ENCODE measurements around the gene TBC1D8.

DNA sequence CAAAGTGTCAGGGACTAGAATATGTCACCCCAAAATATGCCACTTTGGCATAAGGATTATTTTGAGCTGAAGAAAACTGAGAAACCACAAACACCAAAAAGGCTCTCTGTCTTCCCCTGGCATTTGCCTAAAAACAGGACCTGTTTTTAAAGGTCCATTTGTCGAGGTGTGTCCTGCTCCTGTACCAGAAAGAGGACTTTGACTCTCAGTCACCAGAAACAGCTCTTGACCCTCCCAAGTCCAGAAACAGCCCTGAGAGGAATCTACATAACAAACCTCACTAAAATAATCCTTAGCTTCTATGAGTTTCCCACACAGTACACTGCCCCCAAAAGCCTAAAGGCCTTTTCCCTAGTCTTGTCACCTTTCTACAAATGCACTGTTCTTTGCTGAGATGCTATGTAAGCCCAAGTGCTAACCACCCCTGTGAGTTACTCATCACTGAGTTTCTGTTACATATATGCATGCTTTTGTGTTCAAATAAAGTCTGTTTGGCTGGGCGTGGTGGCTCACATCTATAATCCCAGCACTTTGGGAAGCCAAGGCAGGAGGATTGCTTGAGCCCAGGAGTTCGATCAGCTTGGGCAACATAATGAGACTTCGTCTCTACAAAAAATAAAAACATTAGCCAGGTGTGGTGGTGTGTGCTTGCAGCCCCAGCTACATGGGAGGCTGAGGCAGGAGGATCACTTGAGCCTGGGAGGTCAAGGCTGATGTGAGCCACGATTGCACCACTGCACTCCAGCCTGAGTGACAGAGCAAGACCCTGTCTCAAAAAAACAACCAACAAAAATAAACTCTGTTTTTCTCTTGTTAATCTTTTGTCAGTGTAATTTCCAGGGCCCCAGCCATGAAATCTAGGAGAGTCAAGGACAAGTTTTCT is 93.9 kb downstream of the TBC1D8 start:
- TF ChIP-seq RARB (CRISPR knock-in tag; IDR thresholded peaks at IDR 0.05) (no peak), OSR1 (CRISPR knock-in tag; IDR thresholded peaks at IDR 0.05) (no peak), PPARA (CRISPR knock-in tag; IDR thresholded peaks at IDR 0.05; ENCODE audit: borderline replicate concordance) (no peak), ZFP3 (CRISPR knock-in tag; IDR thresholded peaks at IDR 0.05) (no peak), ZNF565 (CRISPR knock-in tag; conservative IDR thresholded peaks at IDR 0.05; ENCODE audit: low read depth) (no peak), TCF4 (CRISPR knock-in tag; IDR thresholded peaks at IDR 0.05; ENCODE audit: borderline replicate concordance) (no peak), ARNTL (CRISPR knock-in tag; IDR thresholded peaks at IDR 0.05; ENCODE audit: borderline replicate concordance, low read depth) (no peak)
- TF ChIP-seq, protein P1, sequence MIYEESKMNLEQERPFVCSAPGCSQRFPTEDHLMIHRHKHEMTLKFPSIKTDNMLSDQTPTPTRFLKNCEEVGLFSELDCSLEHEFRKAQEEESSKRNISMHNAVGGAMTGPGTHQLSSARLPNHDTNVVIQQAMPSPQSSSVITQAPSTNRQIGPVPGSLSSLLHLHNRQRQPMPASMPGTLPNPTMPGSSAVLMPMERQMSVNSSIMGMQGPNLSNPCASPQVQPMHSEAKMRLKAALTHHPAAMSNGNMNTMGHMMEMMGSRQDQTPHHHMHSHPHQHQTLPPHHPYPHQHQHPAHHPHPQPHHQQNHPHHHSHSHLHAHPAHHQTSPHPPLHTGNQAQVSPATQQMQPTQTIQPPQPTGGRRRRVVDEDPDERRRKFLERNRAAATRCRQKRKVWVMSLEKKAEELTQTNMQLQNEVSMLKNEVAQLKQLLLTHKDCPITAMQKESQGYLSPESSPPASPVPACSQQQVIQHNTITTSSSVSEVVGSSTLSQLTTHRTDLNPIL (CRISPR knock-in tag; IDR thresholded peaks at IDR 0.05; ENCODE audit: low read depth): no peak

Data from SK-N-SH treated with all-trans-retinoic acid at 6 μM for 48 hours (cell line).